Mammary epithelial cell (primary cell): ENCODE data around the gene ZNF557.

Experiments used
- EZH2 ChIP-seq: IDR thresholded peaks from 2 replicates; pipeline ENCODE4 v1.6.1; 2012; ENCODE audit warnings: low read length, inconsistent platforms, borderline replicate concordance
- TF ChIP-seq, protein P1 (sequence below), 2 donors: IDR thresholded peaks in 1 of 2; conservative IDR thresholded peaks in 1 of 2; 2 replicates each; pipeline ENCODE4 v1.5.1; 2011 to 2012; ENCODE audit warnings: inconsistent platforms in 2 of 2, low read length in 2 of 2, mild to moderate bottlenecking in 2 of 2, control low read depth in 1 of 2, low read depth in 1 of 2; ENCODE audit not compliant: insufficient read depth in 1 of 2; ENCODE audit errors: extremely low read depth in 1 of 2

DNA sequence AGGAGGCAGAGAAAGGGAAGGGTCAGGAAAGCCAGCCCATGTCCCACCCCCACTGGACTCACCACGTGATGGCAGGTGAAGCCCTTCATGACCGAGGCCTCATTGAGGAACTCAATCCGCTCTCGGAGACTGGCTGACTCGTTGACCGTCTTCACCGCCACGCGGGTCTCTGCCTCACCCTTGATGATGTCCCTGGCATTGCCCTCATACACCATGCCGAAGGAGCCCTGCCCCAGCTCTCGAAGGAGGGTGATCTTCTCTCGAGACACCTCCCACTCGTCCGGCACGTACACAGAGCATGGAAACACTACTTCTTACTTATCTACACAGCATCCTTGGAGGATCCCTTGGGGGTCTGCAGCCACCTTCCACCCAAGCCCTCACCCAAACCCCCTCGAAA is 55.7 kb downstream of the ZNF557 start:
- TF ChIP-seq, protein P1, sequence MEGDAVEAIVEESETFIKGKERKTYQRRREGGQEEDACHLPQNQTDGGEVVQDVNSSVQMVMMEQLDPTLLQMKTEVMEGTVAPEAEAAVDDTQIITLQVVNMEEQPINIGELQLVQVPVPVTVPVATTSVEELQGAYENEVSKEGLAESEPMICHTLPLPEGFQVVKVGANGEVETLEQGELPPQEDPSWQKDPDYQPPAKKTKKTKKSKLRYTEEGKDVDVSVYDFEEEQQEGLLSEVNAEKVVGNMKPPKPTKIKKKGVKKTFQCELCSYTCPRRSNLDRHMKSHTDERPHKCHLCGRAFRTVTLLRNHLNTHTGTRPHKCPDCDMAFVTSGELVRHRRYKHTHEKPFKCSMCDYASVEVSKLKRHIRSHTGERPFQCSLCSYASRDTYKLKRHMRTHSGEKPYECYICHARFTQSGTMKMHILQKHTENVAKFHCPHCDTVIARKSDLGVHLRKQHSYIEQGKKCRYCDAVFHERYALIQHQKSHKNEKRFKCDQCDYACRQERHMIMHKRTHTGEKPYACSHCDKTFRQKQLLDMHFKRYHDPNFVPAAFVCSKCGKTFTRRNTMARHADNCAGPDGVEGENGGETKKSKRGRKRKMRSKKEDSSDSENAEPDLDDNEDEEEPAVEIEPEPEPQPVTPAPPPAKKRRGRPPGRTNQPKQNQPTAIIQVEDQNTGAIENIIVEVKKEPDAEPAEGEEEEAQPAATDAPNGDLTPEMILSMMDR (conservative IDR thresholded peaks at IDR 0.05 in 1 of 2, IDR thresholded peaks at IDR 0.05 in 1 of 2; ENCODE audit: extremely low read depth in 1 of 2, insufficient read depth in 1 of 2, low read depth in 1 of 2, low read length in 2 of 2) = no peak
- TF ChIP-seq EZH2 = no peak
